Fibroblast of skin of left quadriceps (primary cell): ENCODE measurements around the gene FIP1L1.
"Not testable (repeated sequence)": the region's sequence is repeated elsewhere in the genome, so short reads cannot be mapped to it uniquely, and the experiment has no call there.

Source experiments
- DNase-seq, 2 experiments: peaks; one replicate each; pipeline ENCODE4 v3.0.0-alpha.2; 2013; ENCODE audit warnings: low read depth in 2 of 2

FIP1L1 gene

DNA sequence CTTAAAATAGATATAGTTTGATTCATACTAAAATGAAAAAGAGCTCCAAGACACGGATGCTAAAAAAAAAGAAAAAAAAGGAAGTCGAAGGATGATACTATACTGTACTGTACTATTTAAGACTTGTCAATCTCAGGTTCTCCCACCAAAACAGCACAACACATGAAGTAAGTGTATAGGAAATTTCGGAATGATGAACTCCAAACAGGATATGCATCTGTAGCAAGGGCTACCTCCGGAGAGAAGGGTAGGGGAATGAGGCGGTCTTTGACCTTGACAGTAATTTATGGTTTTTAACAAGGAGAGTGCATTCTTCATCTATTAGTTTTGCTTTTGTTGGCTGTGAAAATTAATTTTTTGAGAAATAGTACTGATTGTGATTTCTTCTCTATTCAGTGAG is 541 bp upstream of the FIP1L1 start:
- no peak for DNase-seq

DNA sequence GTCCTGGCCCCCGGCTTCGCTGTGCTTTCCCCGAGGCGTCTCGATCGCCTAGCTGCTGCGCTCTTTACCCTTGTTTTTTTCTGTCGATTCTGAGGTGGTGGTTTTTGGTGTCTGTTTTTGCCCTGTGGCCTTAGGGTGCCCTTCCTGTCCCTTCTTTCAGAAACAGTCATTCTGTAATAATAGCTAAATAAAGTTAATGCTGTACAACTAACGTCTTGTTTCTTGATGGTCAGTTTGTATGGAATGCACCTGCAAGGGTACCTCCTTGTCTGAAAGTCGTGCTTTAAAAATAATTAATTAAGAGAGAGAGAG is 686 bp downstream of the FIP1L1 start:
- DNase-seq = no peak

DNA sequence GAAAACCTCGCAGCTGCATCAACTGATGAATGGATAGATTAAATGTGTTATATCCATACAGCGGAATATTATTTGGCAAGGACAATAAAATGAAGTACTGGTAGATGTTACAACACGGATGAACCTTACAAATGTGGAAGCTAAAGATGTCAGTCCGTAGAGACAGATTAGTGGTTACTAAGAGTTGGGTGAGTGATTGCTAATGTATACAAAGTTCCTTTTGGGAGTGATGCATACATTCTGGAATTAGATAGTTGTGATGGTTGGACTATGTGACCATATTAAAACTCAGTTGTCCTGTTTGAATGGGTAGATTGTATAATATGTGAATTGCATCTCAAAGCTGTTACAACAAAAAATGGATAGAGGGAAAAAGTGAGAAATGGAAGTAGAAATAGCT is 2.8 kb downstream of the FIP1L1 start:
- no peak for DNase-seq

DNA sequence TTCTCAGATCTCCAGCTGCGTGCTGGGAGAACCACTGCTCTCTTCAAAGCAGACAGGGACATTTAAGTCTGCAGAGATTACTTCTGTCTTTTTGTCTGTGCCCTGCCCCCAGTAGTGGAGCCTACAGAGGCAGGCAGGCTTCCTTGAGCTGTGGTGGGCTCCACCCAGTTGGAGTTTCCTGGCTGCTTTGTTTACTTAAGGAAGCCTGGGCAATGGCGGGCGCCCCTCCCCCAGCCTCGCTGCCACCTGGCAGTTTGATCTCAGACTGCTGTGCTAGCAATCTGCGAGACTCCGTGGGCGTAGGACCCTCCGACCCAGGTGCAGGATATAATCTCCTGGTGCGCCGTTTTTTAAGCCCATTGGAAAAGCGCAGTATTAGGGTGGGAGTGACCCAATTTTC is 32.0 kb downstream of the FIP1L1 start:
- not testable (repeated sequence) for DNase-seq

DNA sequence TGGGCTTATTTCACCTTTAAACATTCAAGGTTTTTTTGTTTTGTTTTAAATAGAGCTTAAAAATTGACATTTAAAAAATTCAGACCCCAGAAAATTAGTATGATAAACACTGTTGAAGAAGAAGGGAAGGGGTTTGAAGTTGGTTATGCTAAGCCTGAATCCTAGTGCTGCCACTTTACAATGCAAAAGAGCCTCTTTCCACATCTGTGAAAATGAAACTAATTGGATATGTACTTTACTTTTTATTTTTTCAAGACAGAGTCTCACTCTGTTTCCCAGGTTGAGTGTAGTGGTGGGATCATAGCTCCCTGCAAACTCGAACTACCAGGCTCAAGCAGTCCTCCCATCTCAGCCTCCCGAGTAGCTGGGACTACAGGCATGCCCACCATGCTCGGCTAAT is 41.8 kb downstream of the FIP1L1 start:
- no peak for DNase-seq

DNA sequence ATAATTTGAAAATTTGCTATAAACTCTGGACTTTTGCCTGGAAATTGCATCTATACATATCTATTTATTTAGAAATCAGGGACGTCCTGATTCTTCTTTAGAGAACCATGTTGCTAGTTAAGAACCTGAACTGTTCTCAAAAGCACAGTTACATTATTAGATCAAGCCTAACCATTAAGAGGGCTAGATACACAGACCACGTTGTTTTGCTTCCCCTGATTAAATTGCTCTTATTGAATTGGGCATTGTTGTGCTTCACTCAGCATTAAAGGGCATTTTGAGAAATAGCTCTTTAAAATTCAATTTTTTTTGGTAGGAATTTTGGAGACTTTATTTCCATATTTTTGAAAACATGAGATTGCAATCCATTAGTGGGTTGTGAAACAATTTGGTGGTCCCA is 44.4 kb downstream of the FIP1L1 start:
- DNase-seq = no peak

GRCh38 chr4:53422367-53422766 is 44.9 kb downstream of the FIP1L1 start:
- no peak for DNase-seq

GRCh38 chr4:53424280-53424679 is 46.8 kb downstream of the FIP1L1 start:
- no peak for DNase-seq

GRCh38 chr4:53427366-53427765 is 49.9 kb downstream of the FIP1L1 start:
- no peak for DNase-seq

GRCh38 chr4:53431052-53431451 is 53.6 kb downstream of the FIP1L1 start:
- DNase-seq = no peak

DNA sequence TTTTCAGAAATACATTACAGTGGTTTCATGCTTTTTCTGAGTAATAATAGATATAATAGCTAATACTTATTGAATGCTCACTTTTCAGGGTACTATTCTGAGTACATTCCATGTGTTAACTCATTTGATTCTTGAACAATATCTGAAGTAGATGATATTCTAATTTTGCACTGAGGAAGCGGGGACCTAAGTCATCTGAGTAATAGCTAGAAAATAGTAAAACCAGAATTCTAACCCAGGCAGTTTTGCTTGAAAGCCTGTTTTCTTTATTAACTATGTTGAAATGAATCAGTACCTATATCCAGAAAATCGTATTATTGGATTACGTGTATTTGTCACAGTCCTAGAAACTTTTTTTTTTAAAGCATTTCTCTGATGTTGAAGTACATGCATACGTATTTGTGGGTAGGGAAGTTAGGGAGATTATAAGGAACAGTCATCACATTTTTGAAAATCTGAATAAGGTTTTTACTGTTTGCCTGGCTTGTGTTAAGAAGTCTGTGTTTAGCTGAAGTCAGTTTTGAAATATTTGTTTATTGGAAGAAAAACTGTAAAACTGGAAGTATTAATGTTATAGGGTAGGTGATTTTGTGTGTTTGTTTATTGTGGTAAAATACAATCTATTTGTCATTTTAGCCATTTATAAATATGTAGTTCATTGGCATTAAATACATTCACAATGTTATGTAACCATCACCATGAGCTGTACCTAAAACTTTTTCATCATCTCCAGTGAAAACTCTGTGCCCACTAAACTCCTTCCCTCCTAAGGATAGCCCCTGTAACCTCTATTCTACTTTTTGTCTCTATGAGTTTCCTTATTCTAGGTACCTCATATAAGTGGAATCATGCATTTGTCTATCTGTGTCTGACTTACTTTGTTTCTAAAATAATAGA is 55.3 kb downstream of the FIP1L1 start:
- DNase-seq = no peak

- DNase-seq = no peak
Measured at GRCh38 chr4:53436251-53436650, 58.8 kb downstream of the FIP1L1 start.

DNA sequence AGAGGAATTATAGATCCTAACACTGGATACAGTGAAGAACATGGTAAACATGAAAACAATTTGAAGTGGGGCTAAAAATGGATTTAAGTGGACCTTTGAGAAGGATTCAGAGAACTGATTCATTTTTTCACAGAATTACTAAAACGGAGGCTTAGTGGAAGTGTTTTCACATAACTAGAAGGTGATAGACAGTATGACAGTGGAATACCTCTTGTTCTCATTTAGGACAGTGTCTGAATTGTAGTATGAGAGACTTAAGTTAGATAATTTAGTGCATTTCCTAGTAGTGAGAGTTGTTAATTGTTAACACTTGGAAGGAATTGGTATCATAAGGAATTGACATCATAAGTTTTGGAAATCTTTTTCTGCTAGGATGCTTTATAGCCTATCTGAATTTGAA is 64.1 kb downstream of the FIP1L1 start:
- DNase-seq = no peak

GRCh38 chr4:53444954-53445353 is 67.5 kb downstream of the FIP1L1 start:
- no peak for DNase-seq

DNA sequence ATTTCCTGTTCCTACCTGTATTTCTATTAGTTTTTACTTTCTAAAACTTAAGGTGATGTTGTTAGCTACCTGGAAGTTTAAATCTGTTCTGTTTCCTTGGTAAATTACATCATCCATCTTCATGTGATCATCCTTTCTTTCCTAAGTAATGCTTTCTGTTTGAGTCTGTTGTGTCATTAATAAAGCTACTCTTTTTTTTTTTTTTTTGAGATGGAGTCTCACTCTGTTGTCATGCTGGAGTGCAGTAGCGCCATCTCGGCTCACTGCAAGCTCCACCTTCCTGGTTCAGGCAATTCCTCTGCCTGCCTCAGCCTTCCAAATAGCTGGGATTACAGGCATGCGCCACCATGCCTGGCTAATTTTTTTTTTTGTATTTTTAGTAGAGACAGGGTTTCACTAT is 73.3 kb downstream of the FIP1L1 start:
- DNase-seq = no peak

DNA sequence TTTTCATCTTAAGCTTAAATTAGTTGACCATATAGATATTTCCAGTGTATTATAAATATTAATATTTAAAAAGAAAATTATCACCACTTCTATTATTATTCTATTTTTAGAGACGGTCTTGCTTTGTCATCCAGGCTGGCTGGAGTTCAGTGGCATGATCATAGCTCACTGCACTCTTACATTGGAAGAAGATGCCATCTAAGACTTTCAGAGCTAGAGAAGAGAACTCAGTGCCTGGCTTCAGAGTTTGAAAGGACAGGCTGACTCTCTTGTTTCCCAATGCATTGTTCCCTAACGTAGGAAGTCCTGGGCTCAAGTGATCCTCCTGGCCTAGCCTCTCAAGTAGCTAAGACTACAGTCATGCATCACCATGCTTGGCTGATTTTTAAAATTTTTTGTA is 75.9 kb downstream of the FIP1L1 start:
- DNase-seq = no peak

DNA sequence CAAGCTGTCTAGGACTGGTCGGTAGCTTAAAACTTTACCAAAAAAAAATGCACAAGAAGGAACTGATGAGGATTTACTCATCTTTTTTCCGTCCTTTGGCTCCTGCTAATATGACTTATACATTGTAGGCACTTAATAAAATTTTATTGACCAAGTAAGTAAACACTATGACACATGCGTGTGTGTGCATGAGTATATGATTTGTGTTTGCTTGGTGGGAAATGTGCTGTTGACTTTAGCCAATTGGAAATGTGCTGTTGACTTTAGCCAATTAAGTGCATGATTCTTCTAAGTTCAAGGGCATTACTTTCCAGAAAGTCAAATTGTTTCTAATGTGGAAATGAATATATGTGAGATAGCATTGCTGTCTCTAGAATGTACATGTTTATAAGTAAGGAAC is 78.3 kb downstream of the FIP1L1 start:
- no peak for DNase-seq

DNA sequence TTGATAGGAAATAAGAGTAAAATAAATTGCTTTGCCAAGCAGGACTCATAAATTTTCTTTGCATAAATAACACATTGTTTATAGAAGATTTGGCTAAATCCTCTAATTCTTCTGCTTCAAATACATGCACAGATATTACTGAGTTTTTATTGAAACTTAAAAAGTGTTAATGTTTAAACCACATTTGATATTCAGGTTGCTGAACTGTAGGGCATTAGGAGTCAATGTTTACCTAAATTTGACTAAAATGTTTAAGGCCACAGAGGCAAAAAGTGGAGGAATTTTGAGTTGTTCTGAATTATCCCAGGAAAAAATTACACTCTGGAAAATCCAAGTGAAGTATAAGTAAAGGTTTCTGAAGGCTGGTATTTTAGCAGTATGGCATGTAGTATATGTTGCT is 78.7 kb downstream of the FIP1L1 start:
- no peak for DNase-seq

DNA sequence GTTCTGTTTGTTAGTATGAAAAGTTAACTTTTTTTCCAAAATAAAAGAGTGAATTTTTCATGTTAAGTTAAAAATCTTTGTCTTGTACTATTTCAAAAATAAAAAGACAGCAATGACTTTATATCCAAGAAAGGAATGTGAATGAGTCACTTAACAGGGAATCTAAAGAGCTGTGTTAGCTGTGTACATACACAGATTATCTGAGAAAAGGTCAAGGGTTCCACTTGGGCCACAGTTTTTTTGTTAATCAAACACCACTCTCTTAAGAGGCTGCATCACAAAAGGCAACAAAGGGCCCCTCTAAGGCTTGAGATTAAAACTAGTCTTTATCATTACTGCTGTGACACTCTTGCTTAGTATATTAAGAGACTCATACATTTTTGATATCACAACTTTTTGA is 82.1 kb downstream of the FIP1L1 start:
- DNase-seq = no peak

- DNase-seq = no peak
Measured at GRCh38 chr4:53461244-53461643, 83.8 kb downstream of the FIP1L1 start.

DNA sequence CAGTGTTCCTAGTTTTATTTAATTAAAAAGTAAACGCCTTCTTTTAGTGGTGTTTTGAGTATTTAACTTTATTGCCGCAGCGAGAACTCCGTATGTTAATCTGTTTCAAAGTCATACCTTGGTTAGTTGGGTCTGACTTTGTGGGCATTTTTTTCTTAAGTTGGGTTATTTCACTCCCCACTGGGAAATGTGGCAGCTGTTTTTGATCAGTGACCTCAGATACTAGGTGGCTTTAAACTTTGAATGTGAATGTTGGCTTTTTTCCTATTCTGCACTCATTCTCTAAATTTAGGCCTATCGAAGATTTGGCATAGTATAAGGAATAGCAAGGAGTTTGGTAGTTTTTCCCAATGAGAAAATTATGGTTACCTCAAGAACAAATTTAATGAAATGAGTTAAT is 85.9 kb downstream of the FIP1L1 start:
- DNase-seq = no peak

- no peak for DNase-seq
Measured at GRCh38 chr4:53465281-53465680, 87.8 kb downstream of the FIP1L1 start.

- DNase-seq = no peak
Measured at GRCh38 chr4:53465891-53466290, 88.5 kb downstream of the FIP1L1 start.

DNA sequence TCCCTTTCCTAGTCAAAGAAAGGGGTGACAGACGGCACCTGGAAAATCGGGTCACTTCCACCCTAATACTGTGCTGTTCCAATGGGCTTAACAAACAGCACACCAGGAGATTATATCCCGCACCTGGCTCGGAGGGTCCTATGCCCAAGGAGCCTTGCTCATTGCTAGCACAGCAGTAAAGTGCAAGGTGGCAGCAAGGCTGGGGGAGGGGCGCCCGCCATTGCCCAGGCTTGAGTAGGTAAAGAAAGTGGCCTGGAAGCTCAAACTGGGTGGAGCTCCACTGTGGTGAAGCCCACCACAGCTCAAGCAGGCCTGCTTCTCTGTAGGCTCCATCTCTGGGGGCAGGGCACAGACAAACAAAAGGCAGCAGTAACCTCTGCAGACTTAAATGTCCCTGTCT is 89.1 kb downstream of the FIP1L1 start:
- not testable (repeated sequence) for DNase-seq
